Sigmoid colon (tissue), 7 donors: ENCODE results near the gene SMTNL1. TPM values are rescaled to one million over a fixed set of nuclear protein-coding genes. Genes with fewer than 3 reads are reported as not detected.
A peak's percentile ranks its signal among the peaks of the same experiment; 100 is the strongest.

ENCODE experiments used
- DNase-seq: peaks from one replicate; pipeline ENCODE4 v3.0.0-alpha.2; 2019
- H3K27ac ChIP-seq, 4 donors: fragments of 200-600 bp; sonication (generic); one replicate each; pipeline ENCODE4 v1.5.1; 2016 to 2019; ENCODE audit warnings: mild to moderate bottlenecking in 1 of 4
- H3K27me3 ChIP-seq, 3 donors: fragments of 200-600 bp; sonication (generic); one replicate each; pipeline ENCODE4 v1.5.1; 2019; ENCODE audit warnings: mild to moderate bottlenecking in 1 of 3
- H3K36me3 ChIP-seq, 4 donors: fragments of 200-600 bp; sonication (generic); one replicate each; pipeline ENCODE4 v1.5.1; 2016 to 2019
- H3K4me1 ChIP-seq, 4 donors: fragments of 200-600 bp; sonication (generic); one replicate each; pipeline ENCODE4 v1.5.1; 2017 to 2019
- H3K4me3 ChIP-seq, 4 donors: fragments of 200-600 bp; sonication (generic); one replicate each; pipeline ENCODE4 v1.5.1; 2017 to 2019; ENCODE audit warnings: mild to moderate bottlenecking in 2 of 4, moderate library complexity in 1 of 4
- H3K9me3 ChIP-seq, 4 donors: fragments of 200-600 bp in 3 of 4; sonication (generic) in 3 of 4; one replicate each; pipeline versions ENCODE4 v1.5.1 to v1.6.1; 2013 to 2019
- EP300 ChIP-seq, 4 donors: sonication (generic); formaldehyde crosslinking; IDR thresholded peaks; one replicate each; pipeline ENCODE4 v1.6.1; 2017; ENCODE audit warnings: antibody characterized with exemption in 4 of 4
- POLR2A ChIP-seq, 2 donors: fragments of 450-650 bp; IDR thresholded peaks; one replicate each; pipeline ENCODE4 v1.6.1; 2016; ENCODE audit warnings: antibody characterized with exemption in 2 of 2, mild to moderate bottlenecking in 2 of 2, moderate library complexity in 2 of 2
- POLR2AphosphoS5 ChIP-seq, 4 donors: sonication (generic); formaldehyde crosslinking; IDR thresholded peaks; one replicate each; pipeline ENCODE4 v1.6.1; 2017; ENCODE audit warnings: antibody characterized with exemption in 4 of 4
- WGBS, 2 donors: extraction: QIAGEN DNeasy Blood & Tissue Kit; methylation state at CpG; one replicate each; pipeline ENCODE4 v1.1.7; 2013; 5-methylcytosine and 5-hydroxymethylcytosine counted together
- intact Hi-C: fragments of 100-400 bp; cut with DNase I; formaldehyde crosslinking; loops from one replicate; pipeline ENCODE4 v1.15.1; 2023
- polyA plus RNA-seq, 3 donors: library from polyadenylated mRNA; stranded (reverse); fragments of 200-250 nt; gene quantifications; one replicate each; pipeline ENCODE4 v1.2.3, GENCODE V29; 2013
- total RNA-seq, 4 donors: library from RNA; depleted of rRNA; stranded (reverse); fragments of >200 nt; gene quantifications; one replicate each; pipeline ENCODE4 v1.1.0, GENCODE V29; 2016
- TF ChIP-seq, protein P1 (sequence below), 4 experiments: fragments of 450-650 bp in 3 of 4; fragments of 200-600 bp in 1 of 4; IDR thresholded peaks; one replicate each; pipeline ENCODE4 v1.5.1; 2016 to 2019; ENCODE audit warnings: antibody characterized with exemption in 4 of 4, mild to moderate bottlenecking in 3 of 4, moderate library complexity in 2 of 4
- donor health status: healthy with polysubstance abuse.
- donor health status: Bipolar disorder and iron deficiency.
- donor health status: healthy.

The SMTNL1 gene
- total and polyA plus RNA-seq, 7 donors: not detected

- peaks cover 0 to 18% (median 17%) of the 10 kb centered on the region in 4 donors for H3K4me1 ChIP-seq
- intact Hi-C loops: no loop called here
- H3K4me3 ChIP-seq: no peak overlapping the region
- H3K36me3 ChIP-seq: peaks cover 0 to 10% (median 0%) of the 10 kb centered on the region in 4 donors
- no peaks in the 10 kb centered on the region for H3K9me3 ChIP-seq
- WGBS, 2 donors: 87 to 96% methylated on average over 6 of the region's 6 CpGs
- no peak for DNase-seq
- TF ChIP-seq, protein P1, sequence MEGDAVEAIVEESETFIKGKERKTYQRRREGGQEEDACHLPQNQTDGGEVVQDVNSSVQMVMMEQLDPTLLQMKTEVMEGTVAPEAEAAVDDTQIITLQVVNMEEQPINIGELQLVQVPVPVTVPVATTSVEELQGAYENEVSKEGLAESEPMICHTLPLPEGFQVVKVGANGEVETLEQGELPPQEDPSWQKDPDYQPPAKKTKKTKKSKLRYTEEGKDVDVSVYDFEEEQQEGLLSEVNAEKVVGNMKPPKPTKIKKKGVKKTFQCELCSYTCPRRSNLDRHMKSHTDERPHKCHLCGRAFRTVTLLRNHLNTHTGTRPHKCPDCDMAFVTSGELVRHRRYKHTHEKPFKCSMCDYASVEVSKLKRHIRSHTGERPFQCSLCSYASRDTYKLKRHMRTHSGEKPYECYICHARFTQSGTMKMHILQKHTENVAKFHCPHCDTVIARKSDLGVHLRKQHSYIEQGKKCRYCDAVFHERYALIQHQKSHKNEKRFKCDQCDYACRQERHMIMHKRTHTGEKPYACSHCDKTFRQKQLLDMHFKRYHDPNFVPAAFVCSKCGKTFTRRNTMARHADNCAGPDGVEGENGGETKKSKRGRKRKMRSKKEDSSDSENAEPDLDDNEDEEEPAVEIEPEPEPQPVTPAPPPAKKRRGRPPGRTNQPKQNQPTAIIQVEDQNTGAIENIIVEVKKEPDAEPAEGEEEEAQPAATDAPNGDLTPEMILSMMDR (IDR thresholded peaks at IDR 0.05): no peak
- no peak for TF ChIP-seq POLR2AphosphoS5 (IDR thresholded peaks at IDR 0.05)
- TF ChIP-seq POLR2A (IDR thresholded peaks at IDR 0.05): no peak
- H3K27ac ChIP-seq: no peak overlapping the region
- no peaks in the 10 kb centered on the region for H3K27me3 ChIP-seq
Measured at GRCh38 chr11:57511741-57512430, 25.5 kb upstream of the SMTNL1 start.

DNA sequence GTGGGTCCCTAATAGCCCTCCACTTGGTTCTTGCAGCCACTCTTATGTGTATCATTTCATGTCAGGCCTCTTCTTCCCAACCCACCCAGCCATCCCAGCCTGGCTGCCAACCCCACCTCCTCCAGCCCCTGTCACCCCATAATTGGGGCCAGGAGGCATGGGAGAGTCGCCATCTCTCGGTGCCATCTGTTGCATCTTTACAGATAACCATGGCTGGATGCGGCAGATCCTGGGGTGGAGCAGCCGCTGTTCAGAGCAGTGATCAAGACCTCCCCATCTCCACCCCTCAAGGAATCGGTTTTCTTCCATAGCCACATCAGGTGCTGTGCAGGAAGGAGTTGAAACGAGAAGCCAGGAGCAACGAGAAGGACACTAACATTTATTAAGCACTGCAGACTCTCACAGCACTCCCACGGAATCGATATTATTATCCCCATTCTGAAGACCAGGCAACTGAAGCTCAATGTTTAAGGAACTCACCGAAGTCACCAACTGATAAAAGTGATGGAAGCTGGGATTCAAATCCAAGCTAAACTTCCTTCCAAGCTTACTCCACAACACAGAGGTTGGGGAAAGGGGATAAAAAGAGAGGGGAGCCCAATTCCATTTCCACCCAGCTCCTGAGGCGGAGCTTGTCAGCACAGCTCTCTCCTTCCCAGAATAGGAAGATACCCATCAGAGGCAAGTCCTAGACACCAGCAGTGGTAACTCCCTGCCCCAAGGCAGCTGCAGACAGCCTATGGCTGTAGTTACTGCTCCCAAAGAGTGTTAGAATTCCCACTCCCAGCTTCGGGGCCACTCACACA, 24.5 kb upstream of the SMTNL1 start:
- H3K9me3 ChIP-seq: no peaks in the 10 kb centered on the region
- peaks cover 0 to under 1% (median 0%) of the 10 kb centered on the region in 4 donors for H3K36me3 ChIP-seq
- peak overlapping the region in 2 of 4 donors; percentile 75 to 79 for H3K27ac ChIP-seq
- H3K4me1 ChIP-seq: peaks cover 0 to 18% (median 17%) of the 10 kb centered on the region in 4 donors
- no peak for TF ChIP-seq EP300 (IDR thresholded peaks at IDR 0.05)
- TF ChIP-seq, protein P1 (IDR thresholded peaks at IDR 0.05): no peak
- no peak for TF ChIP-seq POLR2AphosphoS5 (IDR thresholded peaks at IDR 0.05)
- TF ChIP-seq POLR2A (IDR thresholded peaks at IDR 0.05): no peak
- no peaks in the 10 kb centered on the region for H3K27me3 ChIP-seq
- intact Hi-C loops: no loop called here
- no peak for DNase-seq
- 92% methylated on average over 12 of the region's 12 CpGs for WGBS, 2 donors
- H3K4me3 ChIP-seq: no peak overlapping the region

- H3K36me3 ChIP-seq: no peaks in the 10 kb centered on the region
- no peak for TF ChIP-seq POLR2A (IDR thresholded peaks at IDR 0.05)
- TF ChIP-seq, protein P1 (IDR thresholded peaks at IDR 0.05): no peak
- TF ChIP-seq EP300 (IDR thresholded peaks at IDR 0.05): no peak
- TF ChIP-seq POLR2AphosphoS5 (IDR thresholded peaks at IDR 0.05): no peak
- H3K4me3 ChIP-seq: no peak overlapping the region
- no peak for DNase-seq
- intact Hi-C loops: no loop called here
- no peaks in the 10 kb centered on the region for H3K9me3 ChIP-seq
- H3K27me3 ChIP-seq: no peaks in the 10 kb centered on the region
- H3K27ac ChIP-seq: peak overlapping the region in 3 of 4 donors; percentile 75 to 79 (median 77)
- WGBS, 2 donors: 47 to 59% methylated on average over 1 of the region's 1 CpG
- H3K4me1 ChIP-seq: peaks cover 0 to 18% (median 17%) of the 10 kb centered on the region in 4 donors
Measured at GRCh38 chr11:57513452-57513795, 24.0 kb upstream of the SMTNL1 start.

GRCh38 chr11:57513911-57514537, 23.4 kb upstream of the SMTNL1 start:
- WGBS, 2 donors: 8 to 15% methylated on average over 35 of the region's 35 CpGs
- Histone ChIP-seq H3K9me3 (no peaks in the 10 kb centered on the region), H3K36me3 (no peaks in the 10 kb centered on the region), H3K4me1 (peaks cover 0 to 18% (median 17%) of the 10 kb centered on the region in 4 donors), H3K27me3 (no peaks in the 10 kb centered on the region), H3K4me3 (peak overlapping the region; percentile 65 to 82 (median 75)), H3K27ac (peak overlapping the region; percentile 68 to 79 (median 76))
- no peak for TF ChIP-seq EP300 (IDR thresholded peaks at IDR 0.05)
- no peak for TF ChIP-seq POLR2AphosphoS5 (IDR thresholded peaks at IDR 0.05)
- TF ChIP-seq, protein P1 (IDR thresholded peaks at IDR 0.05): no peak
- TF ChIP-seq POLR2A (IDR thresholded peaks at IDR 0.05): no peak
- peak; percentile 81 for DNase-seq
- intact Hi-C loops: loop anchor here (2.0 kb wide), 1 partner anchor 13 kb away; no protein-coding TSS in a partner anchor
